Thoracic aorta endothelial cell (primary cell): ENCODE data around the gene B3GALNT1. TPM values are rescaled to one million over a fixed set of nuclear protein-coding genes. Genes with fewer than 3 reads are reported as not detected.

Experiments
- total RNA-seq: library from RNA; depleted of rRNA; stranded (reverse); fragments of >200 nt; gene quantifications from 2 replicates; pipeline ENCODE4 v1.2.3, GENCODE V29; 2012

Gene B3GALNT1
- 37.4 and 47.7 TPM in 2 replicates for total RNA-seq

GRCh38 chr3:161104561-161105551 lies at the start of gene B3GALNT1:
Gene B3GALNT1 (minus strand): TSS chr3:161105349. CDS start chr3:161086754, 18,595 bp downstream.

Other genes with a start within 250 kb of the B3GALNT1 start
- 93.6 and 105 TPM in 2 replicates for gene NMD3, start 116.0 kb upstream of the B3GALNT1 start, total RNA-seq